Stimulated activated CD8-positive, alpha-beta memory T cell treated with anti-CD3 and anti-CD28 coated beads, Interleukin-12 subunit alpha, Interleukin-12 subunit beta, amount 100 ng/mL, for 24 hours (primary cell): ENCODE results near the gene BLM.

Source experiments
- DNase-seq: peaks from one replicate; pipeline ENCODE4 v3.0.0-alpha.2; 2020; ENCODE audit errors: extremely low read depth

Gene BLM

DNA sequence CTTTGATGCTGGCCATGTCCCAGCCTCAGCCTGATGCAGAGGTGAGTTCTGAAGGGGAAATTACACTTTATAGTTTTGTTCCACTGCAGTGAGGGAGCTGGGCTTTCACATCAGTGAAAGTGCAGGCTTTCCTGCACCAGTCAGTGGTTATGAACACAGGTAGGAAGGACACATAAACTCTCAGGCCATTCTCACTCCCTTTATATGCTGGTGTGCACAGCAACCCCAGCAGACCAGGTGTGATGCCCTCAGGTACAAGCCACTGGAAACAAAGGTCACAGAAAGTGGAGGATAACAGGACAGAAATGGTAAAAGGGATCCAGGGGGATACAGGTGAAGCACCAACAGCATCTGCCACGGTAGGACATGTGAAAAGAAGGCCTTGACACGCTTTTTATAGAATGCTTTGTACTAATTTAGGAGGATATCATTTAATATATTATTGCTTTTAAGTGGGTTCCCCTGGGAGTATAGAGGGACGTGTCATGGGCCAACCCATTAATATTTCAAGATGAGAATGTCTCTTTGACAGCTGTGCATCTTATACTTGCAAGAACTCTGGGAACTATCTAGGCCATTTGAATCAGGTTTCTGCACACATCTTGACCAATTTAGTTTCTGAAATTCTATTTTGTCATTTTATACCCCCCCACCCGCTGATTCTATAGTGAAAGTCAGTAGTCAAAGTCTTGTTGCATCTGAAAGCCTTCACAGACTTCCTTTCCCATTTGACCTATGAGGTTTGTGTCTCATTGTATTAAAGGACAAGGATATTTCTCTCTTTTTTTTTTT is 25.0 kb upstream of the BLM start:
- no peak for DNase-seq

DNA sequence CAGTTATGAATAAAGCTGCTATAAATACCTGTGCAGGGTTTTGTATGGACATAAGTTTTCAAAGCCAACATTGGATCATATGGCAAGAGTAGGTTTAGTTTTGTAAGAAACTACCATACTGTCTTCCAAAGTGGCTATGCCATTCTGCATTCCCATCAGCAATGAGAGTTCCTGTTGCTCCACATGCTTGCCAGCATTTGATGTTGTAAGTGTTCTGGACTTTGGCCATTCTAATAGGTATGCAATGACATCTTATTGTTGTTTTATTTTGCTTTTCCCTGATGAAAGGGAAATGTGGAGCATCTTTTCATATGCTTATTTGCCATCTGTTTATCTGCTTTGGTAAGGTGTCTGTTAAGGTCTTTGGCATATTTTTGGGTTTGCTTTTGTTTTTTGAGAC is 22.2 kb upstream of the BLM start:
- DNase-seq: no peak

DNA sequence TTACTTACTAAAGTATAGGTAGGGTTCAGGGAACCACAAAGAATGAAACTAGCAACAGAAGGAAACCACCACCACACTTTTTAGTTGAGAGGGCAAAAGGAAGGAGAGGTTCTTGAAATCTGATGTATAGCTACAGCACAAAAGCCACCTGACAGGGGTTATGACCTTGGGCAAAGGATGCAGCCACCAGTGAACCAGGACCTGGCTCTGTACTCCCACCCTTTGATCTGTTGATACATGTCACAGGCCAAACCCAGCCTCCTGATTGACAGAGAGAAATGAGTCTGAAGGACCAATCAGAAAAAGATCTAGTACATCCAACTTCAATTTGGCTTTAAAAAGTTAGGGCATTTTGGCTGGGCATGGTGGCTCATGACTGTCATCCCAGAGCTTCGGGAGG is 20.0 kb upstream of the BLM start:
- no peak for DNase-seq

DNA sequence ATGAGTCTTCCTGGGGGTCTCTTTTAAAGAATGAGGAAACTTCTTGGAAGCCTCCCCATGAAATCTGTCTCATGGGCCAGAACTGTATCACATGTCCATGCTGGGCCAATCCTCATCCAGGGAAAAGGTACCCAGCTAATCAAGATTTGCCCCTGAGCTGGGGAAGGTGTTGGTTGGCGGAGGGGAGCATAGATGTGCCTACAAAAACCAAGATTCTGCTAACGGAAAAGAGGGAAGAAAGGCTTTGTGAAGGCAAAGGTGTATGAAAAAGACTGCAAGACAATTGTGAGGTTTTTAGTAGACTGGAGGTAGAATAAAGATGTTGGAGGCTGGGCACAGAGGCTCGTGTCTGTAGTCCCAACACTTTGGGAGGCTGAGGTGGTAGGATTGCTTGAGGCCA is 18.5 kb upstream of the BLM start:
- DNase-seq: no peak

DNA sequence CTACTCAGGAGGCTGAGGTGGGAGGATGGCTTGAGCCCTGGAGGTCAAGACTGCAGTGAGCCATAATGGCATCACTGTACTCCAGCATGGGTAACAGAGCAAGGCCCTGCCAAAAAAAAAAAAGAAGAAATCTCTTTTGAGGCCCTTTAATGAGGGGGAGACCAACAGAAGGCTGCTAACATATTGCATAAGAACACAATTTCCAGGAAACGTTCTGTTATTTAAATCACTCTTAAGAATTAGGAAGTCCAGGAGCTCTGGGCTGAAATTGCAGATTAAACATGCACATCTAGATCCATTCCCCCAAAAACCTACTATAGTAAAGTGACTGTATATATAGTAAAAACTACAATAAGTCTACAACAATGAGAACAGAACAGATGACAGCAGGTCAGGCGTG is 16.1 kb upstream of the BLM start:
- no peak for DNase-seq

DNA sequence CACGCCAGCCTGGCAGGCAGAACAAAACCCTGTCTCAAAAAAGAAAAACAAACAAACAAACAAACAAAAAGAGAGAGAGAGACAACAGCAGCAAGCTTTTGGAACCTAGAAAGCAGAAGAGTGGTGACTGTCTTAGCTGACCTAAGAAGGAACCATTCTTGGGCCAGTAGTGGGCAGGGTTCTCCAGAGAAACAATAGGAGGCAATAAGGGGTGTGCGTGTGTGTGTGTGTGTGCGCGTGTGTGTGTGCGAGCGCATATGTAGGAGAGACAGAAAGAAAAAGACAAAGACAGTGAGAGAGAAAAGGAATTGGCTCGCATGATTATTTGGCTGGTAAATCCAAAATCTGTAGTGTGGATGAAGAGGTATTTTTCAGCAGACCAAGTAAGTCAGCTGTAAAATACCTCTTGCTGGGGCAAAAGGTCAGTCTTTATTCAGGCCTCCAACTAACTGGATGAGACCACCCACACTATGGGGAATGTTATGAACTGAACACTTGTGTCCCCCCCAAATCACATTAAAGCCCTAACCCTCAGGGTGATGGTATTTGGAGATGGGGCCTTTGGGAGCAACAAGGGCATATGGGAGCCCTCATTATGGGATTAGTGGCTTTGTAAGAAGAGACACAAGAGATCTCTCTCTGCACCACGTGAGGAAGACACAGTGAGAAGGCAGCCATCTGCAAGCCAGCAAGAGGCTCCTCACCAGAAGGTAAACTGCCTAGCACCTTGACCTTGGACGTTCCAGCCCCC is 15.1 kb upstream of the BLM start:
- no peak for DNase-seq

DNA sequence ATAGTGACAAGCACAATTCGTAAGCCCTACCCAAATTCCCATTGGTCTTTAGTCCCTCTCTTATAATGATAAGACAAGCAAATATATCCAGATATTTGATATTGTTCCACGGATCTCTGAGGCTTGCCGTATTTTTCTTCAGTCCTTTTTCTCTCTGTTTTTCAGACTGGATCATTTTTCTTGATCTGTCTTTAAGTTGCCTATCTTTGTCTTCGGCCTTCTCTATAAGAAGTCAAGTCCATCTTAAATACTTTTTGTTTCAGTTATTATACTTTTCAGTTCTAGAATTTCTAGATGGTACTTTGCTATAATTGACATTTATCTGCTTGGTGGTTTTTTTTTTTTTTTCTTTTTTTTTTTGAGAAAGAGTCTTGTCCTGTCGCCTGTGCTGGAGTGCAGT is 13.7 kb upstream of the BLM start:
- DNase-seq: no peak

DNA sequence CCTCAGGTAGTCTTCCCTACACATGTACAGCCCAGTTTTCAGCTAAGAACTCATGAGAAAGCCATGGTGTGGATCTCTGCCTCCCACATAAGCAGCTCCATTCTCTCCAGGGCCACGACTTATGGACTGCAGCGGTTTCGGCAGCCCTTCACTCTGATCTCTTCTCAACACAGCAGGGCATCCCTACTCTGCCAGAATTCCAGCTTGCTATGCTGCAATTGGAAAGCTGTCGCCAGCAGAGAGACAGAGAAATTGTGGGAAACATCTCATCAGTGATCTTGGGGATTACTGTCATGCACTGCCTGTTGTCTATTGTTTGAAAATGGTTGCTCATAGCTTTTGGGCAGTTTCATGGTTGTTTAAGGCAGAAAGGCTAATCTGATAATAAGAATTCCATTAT is 11.9 kb upstream of the BLM start:
- DNase-seq: no peak

DNA sequence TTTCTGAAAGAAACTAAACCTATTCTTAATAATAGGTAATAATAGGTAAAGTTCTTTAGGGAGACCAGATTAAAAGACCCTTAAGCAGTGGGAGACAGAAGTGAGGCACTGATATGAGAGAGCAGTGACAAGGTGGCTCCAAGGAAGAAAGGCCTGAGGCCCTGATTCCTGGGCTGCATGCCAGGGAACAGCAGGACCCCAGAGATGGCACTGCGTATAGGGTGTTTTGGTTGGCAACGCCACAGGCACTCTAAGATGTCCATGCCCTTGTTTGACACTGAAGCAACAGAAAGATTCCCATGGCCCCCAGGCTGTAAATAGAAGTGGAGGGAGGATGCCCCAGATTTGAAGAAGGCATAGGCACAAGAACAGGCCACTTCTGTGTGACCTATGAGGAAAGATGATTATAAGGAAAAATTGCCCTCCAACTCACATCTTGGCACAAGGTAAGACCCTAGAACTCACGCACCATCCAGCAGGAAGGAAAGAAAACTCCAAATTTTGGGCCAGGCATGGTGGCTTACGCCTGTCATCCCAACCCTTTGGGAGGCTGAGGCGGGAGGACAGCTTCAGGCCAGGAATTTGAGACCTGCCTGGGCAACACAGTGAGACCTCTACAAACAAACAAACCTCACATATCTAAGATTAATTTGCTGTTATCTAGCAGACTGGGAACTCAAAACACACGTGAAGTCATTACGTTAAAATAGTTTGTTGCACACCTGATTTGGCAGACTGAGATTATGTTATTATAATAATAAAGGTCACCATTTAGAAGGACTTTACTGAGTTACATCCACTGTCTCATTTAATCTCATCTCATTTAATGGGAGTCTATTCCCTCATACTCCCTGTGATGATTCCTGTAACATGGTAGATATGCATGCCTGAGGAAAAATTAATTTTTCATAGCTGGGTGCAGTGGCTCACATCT is 10.5 kb upstream of the BLM start:
- DNase-seq: no peak

DNA sequence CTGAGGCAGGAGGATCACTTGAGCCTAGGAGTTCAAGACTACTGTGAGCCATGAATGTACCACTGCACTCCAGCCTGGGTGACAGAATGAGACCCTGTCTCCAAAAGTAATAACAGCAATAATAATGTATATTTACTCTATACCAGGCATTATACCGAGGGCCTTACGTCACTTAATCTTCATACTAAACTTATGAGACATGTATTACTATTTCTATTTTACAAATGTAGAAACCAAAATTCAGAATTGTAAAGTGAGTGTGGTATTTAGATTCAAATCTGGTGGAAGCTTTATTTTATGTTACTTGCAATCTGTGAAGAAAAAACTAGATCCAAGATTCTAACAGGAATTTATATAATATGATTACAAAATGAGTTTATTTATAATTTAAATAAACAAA is 9.7 kb upstream of the BLM start:
- no peak for DNase-seq

DNA sequence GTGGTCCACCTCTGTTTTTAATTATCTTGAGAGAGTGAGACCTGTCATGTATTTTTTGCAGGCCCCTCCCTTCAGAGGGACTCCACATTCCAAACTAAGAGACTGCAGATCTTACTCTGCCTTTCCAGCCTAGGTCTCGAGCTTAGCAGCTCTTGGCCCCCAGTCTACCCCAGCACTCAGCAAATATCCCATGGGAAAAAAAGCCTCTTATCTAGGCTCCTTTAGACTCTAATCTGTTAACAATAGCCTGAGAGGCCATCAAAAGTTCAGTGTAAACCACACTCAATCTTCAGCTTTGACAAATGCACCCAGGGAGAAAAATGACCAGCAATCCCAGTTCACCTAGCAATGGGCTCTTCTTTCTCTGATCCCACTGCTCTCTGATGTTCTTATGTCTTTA is 8.6 kb upstream of the BLM start:
- no peak for DNase-seq

DNA sequence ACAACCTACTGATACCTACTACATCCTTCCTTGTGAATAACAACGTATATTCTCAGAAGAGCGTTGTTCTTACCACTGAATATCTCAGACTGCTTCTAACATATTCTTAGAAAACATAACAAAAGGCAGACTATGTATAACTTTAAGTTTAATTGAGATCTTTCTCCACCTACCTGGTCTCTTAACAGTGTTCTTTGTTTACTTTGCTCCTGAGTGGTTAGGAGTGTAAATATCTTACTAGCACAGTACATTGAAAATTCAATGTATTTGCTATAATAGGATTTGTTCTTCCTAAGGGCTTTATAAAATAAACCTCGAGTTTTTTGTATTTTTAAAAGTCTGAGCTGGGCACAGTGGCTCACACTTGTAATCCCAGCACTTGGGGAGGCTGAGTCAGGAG is 7.9 kb upstream of the BLM start:
- DNase-seq: no peak

DNA sequence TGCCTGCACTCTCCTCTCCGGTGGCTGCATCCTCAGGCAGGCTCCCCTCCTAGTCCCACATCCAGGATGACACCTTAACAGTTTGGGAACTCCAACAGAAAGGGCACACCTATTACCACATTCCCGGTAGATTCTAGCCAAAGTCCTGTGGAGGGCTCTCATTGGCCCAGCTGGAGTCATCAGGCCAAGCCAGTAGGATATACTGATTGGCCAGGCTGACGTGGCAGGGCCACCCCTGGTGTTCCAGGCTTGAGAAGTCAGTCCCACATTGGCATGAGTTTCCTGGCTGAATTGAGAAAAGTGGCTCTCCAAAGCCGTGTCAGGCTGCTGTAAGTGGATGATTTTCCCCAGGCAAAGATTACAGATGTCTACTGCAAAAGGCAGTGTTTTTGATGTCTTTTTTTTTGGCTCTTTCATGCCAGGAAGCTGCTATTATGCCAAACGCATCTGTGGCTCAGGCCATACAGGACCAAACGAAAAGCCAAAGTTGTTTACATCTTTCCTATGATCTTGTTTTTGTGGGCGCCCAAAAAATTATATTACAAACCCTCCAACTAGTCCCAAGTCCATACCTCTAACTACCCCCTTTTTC is 6.6 kb upstream of the BLM start:
- no peak for DNase-seq

DNA sequence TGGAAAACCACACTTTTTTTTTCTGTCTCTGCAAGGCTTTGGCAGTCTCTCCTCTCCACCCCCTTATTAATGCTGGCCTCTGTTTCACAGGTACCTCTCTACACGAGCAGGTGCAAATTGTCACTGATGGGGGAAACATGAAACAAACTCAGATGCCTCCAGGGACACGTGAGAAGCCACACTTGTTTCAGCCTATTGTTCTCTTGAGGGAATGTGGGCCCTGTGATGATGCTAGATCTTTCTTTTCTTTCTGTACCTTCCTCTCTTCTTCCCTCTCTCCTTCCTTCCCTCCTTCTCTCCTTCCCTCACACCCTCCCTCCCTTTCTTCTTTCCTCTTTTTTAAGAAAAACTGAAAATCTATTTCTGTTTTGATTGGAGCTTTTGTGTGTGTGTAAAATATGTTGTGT is 5.7 kb upstream of the BLM start:
- DNase-seq: no peak

DNA sequence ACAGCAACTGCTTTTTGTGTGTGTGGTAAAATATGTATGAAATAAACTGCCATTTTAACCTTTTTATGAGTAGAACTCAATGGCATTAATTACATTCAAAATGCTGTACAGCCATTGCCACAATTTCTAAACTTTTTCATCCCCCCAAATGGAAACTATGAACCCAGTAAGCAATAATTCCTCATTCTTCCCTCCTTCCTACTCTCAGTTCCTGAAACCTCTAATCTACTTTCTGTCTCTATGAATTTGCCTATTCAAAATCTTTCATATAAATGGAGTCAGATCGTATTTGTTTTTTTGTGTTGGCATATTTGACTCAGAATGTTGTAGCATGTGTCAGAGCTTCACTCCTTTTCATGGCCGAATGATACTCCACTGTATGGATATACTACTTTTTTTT is 5.3 kb upstream of the BLM start:
- no peak for DNase-seq

DNA sequence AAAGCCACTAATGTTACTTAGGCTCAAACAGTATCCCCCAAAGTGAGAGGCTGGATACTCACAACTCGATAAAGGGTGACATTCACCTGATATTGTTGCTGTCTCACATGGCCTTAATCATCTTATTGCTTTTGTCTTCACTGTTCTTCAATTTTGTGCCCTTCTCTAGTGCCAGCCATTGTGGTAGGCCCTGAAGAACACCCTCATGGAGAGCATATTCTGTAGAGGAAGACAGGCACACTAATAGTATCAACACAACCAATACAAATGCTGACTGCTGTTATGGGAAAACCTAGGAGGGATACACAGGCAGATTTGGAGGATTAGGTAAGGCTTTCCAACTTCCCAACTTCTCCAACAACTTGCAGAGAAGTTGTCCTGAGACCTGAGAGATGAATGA is 4.1 kb upstream of the BLM start:
- DNase-seq: no peak

DNA sequence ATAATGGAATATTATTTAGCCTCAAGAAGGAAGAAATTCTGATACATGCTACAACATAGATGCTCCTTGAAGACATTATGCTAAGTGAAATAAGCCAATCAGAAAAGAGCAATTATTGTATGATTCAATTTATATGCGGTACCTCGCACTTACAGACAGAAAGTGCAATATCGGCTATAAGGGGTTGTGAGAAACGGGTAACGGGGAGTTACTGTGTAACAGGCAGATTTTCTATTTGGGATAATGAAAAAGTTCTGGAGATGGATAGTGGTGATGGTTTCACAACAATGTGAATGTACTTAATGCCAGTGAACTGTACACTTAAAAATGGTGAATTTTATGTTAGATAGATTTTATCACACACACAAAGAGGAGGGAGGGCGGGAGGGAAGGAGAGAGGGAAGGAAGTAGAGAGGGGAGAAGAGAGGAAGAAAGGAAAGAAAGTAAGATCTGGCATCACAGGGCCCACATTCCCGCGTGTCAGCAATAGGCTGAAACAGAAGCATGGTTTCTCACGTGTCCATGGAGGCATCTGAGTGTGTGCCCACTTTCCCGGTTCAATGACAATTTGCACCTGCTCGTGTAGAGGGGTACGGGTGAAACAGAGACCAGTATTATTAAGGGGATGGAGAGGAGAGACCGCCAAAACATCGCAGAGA is 700 bp upstream of the BLM start:
- no peak for DNase-seq

DNA sequence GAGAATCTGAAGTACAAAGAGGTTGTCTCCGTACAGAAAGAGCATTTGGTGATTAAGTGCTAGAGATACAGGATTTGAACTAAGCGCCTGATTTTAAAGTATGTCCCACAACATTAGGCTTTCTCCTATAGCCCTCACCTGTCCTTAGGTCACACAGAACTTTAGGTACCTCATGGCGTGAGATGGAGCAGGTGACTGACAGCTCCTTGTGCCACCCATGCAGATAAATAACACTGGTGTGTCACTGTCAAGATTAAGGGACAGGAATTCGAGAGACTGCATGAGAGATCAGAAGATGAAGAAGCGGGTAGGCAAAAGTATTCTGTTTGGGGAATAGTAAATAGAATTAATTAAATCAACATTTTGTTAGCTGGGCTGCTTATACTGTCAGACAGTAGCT is 1.1 kb downstream of the BLM start:
- no peak for DNase-seq

DNA sequence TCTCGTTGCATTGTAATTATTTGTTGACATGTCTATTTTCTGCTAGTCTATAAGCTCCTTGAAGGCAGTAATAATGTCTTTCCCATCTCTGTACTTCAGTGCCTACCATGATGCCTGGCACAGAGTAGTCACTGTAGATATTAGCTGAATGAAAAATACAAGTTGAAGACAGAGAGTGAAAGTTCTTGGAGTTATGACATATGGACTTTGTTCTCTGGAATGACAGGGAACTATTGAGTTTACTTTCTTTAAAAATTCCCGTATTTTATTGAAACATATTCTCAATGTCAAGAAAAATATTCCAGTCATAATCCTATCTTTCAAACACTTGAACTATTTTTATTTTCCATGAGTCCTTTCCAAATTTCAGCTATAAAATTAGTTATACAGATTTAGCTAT is 3.0 kb downstream of the BLM start:
- DNase-seq: no peak

DNA sequence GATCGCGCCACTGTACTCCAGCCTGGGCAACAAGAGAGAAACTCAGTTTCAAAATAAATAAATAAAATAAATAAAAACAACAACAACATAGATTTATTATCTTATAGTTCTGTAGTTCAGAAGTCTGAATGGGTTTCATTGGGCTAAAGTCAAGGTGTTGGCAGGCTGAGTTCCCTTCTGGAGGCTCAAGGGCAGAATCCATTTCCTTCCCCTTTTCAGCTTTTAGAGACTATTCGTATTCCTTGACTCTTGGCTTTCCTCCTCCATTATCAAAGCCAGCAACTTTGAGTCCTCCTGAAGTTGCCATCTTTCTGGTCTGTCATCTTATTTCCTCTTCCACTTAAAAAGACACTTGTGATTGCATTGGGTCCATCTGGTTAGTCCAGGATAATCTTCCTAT is 12.1 kb downstream of the BLM start:
- DNase-seq: no peak

DNA sequence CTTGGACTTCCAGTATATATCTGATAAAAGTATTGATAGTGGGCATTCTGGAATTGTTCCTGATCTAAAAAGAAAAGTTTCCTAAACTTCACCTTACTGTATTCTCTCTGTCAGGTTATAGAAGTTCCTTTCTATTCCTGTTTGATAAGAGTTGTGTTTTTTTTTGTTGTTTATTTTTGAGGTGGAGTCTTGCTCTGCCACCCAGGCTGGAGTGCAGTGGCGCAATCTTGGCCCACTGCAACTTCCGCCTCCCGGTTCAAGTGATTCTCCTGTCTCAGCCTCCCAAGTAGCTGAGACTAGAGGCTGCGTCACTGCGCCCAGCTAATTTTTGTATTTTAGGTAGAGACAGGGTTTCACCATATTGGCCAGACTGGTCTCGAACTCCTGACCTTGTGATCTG is 13.1 kb downstream of the BLM start:
- no peak for DNase-seq

DNA sequence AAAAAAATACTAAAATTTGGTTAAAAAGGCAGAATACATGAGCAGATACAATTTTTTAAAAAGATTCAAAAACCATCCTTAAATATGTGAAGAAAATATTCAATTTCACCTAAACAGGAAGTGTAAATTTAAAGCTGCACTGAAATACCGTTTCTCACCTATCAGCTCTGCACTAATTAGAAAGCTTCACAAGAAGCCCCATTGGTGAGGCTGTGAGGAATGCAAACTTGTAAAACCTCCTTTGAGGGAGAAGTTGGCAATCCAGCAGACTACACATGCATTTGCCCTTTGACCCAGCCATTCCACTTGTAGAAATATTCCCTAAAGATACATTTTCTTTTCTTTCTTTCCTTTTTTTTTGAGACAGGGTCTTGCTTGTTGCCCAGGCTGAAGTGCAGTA is 18.8 kb downstream of the BLM start:
- no peak for DNase-seq
